Choroid plexus epithelial cell (primary cell): Measurements from ENCODE around the gene PDLIM5.

ENCODE experiments used
- DNase-seq: peaks from one replicate; pipeline ENCODE4 v3.0.0-alpha.2; 2010; ENCODE audit warnings: low read depth
- H3K4me3 ChIP-seq: 2 replicates; pipeline ENCODE4 v1.5.1; 2011; ENCODE audit warnings: low read depth, mild to moderate bottlenecking, control low read depth, low read length, moderate library complexity
- CTCF ChIP-seq: conservative IDR thresholded peaks from 2 replicates; pipeline ENCODE4 v1.5.1; 2011; ENCODE audit warnings: low read depth, mild to moderate bottlenecking, control low read depth, inconsistent platforms, low read length, moderate library complexity

The PDLIM5 gene

DNA sequence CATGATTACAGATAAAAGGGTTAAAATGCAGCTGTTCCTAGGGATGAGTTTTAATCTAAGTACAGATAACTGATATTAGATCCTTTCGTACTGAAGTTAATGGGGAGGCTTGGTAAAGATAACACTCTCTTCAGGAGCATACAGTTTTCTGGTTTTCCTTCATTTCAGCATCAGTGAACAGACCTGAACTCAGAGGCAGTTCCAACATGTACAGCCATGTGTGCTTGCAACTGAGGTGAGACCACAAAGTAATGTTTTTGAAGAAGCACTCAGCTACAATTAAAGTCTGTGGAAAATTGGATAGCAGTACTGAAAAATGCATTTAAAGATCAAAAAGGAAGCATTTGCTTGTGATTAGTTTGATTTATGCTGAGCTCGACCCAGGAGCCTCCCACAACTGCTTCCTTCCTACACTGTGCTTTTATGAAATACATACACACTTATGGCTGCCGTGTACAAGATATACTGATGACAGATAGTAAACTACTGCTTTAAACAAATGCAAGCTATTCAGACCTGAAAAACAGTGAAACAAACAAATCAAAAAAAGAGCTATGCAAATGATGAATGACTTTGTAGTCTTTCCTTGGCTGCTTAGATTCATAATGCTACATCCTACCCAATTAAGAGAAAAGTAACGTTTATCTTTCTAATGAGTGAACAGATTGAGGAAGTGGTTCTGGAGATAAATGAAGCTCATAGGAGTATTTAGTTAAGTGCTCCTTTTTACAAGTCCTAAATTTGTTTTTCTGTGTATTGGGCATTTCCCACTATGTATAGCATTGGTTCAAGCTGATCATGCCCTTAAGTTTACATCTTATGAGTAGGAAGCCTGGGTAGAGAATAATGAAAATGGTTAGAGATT, 68.4 kb downstream of the PDLIM5 start:
- no peak for DNase-seq
- no peak overlapping the region for H3K4me3 ChIP-seq
- TF ChIP-seq CTCF = no peak

DNA sequence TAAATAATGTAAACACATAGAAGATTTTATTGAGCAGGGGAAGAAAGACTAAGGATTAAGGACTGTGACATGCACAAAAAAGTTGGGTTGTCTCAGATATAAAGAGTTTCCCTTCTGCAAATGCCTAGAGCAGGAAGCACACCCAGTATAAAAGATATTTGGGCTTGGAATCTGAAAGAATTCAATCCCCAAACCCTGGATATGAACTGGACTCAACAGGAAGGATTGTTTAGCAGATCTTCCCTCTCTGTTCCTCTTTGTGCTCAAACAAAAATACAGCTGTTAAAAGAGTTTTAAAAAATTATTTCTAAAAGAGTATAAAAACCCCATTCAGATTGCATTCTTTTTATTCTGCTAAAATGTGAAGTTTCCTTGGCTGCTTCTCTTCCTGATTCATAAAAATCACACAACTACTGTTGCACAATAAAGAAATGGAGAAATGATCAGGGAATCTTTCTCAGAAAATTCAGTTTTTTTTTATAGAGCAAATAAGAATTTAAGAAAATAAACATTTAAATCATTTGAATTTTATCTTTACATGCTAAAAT, 71.4 kb downstream of the PDLIM5 start:
- no peak for DNase-seq
- TF ChIP-seq CTCF = no peak
- H3K4me3 ChIP-seq = no peak overlapping the region

- no peak for TF ChIP-seq CTCF
- peak; percentile 78 for DNase-seq
- no peak overlapping the region for H3K4me3 ChIP-seq
These were observed 71.9 kb downstream of the PDLIM5 start for GRCh38 chr4:94523617-94524016.

GRCh38 chr4:94525993-94526728, 74.4 kb downstream of the PDLIM5 start:
- TF ChIP-seq CTCF = no peak
- DNase-seq = peak; percentile 80
- no peak overlapping the region for H3K4me3 ChIP-seq

DNA sequence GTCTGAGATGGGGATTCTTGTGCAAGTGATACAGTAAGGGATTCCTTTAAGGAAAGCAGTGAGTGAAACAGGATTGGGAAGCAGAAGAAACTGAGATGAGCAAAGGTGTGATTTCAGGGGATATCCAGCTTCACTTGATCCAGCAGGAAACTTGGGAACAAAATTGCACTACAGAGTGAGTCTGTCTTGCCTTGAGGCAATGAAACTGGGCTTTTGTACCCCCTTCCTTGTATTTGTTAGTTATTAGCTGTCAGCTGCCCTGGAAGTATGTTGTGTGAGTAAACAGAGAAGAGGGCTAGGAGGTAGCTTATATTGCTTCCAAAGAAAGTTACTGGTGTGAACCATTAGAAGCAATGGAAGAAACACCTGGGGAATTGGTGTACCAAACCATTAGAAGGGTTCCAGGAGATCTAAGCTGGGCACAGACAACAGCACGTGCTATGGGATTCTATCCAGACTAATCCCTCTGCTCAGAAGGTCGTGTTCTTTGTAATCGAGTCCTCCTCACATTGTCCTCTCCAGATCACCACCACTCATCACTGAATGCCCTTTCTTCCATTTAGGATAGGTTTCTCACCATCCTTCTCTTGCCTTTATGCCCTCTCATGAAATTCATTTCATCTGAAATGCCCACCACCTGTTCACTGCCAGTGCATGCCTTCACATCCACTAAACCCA, 76.0 kb downstream of the PDLIM5 start:
- H3K4me3 ChIP-seq = no peak overlapping the region
- TF ChIP-seq CTCF = no peak
- no peak for DNase-seq

GRCh38 chr4:94528792-94529451, 77.2 kb downstream of the PDLIM5 start:
- TF ChIP-seq CTCF = no peak
- H3K4me3 ChIP-seq = no peak overlapping the region
- no peak for DNase-seq
